Choroid plexus epithelial cell (primary cell): ENCODE results near the gene TBC1D10A.

Experiments
- DNase-seq: peaks from one replicate; pipeline ENCODE4 v3.0.0-alpha.2; 2010; ENCODE audit warnings: low read depth
- H3K4me3 ChIP-seq: 2 replicates; pipeline ENCODE4 v1.5.1; 2011; ENCODE audit warnings: low read depth, mild to moderate bottlenecking, control low read depth, low read length, moderate library complexity
- TF ChIP-seq, protein P1 (sequence below): conservative IDR thresholded peaks from 2 replicates; pipeline ENCODE4 v1.5.1; 2011; ENCODE audit warnings: low read depth, mild to moderate bottlenecking, control low read depth, inconsistent platforms, low read length, moderate library complexity

The TBC1D10A gene

DNA sequence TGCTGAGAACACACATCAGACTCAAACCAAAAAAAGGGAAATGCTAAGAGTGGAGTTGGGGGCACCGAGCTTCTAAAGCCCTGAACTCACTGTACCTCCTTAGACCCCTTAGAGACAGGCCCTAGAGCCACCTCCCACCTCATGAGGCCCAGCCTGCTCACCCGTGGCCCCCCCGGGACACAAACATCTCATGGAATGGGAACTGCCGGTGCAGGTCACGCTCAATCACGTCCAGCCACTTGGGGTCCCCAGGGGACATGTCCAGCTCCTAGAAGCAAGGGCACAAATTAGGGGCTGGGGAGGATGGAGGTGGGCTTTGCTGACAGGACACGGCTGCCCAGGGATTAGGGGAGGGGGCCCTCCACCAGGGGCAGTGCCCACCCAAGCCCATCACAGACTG is 31.2 kb downstream of the TBC1D10A start:
- H3K4me3 ChIP-seq, result no peak overlapping the region
- TF ChIP-seq, protein P1, sequence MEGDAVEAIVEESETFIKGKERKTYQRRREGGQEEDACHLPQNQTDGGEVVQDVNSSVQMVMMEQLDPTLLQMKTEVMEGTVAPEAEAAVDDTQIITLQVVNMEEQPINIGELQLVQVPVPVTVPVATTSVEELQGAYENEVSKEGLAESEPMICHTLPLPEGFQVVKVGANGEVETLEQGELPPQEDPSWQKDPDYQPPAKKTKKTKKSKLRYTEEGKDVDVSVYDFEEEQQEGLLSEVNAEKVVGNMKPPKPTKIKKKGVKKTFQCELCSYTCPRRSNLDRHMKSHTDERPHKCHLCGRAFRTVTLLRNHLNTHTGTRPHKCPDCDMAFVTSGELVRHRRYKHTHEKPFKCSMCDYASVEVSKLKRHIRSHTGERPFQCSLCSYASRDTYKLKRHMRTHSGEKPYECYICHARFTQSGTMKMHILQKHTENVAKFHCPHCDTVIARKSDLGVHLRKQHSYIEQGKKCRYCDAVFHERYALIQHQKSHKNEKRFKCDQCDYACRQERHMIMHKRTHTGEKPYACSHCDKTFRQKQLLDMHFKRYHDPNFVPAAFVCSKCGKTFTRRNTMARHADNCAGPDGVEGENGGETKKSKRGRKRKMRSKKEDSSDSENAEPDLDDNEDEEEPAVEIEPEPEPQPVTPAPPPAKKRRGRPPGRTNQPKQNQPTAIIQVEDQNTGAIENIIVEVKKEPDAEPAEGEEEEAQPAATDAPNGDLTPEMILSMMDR, result no peak
- DNase-seq, result no peak

DNA sequence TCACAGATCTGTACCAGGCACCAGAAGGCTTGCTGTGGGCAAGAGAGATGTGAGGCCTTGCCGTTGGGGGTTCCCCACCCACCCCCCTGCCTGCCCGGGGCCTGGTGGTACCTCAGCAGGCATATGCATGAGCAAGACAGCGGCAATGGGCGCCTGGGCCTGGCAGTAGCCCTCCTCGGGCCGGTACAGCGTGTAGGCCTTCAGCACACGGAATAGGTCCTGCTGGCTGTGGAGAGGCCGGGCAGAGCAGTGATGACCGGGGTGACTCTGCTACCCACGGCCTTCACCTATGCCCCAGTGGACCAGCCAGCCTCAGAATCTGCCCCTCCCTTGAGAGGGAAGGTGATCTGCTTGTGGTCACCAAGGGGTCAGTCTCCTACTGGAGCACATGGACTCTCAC is 31.9 kb downstream of the TBC1D10A start:
- DNase-seq, result no peak
- TF ChIP-seq, protein P1, result no peak
- no peak overlapping the region for H3K4me3 ChIP-seq

DNA sequence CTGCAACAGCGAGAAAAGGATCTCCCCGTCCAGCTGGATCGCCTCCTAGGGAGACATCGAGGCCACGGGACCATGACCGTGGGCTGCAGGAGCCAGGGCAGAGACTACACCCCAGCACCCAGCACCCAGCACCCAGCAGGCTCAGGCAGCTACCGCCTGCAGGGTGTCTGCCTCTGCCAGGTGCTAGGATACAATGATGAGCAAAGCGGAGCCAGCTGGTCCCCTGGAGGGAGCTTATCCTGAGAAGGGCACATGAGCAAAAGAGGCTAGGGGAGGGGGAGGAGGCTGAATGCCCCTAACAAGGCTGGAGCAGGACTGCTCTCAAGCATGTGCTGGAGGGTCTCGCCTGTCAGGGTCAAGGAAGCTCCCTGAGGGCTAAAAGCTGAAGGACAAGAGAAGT is 32.7 kb downstream of the TBC1D10A start:
- TF ChIP-seq, protein P1, result no peak
- no peak overlapping the region for H3K4me3 ChIP-seq
- DNase-seq, result no peak

DNA sequence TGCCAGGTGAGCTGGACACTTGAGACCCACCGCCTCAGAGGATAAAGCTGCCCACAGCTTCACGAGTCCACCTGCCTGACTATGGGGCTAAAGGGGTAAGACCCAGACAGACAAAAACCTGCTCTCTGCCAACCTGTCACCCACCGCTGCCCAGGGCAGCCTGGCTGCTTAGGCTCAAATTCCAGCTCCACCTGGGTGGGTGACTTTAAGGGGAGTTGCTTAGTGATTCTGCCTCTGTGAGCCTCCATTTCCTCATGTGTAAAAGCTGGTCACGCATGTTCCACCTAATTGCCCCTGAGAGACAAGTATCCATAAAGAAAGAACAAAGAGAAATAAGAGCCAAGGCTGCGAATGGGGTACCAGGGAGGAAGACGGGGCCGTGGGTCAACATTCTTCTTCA is 33.7 kb downstream of the TBC1D10A start:
- DNase-seq, result no peak
- TF ChIP-seq, protein P1, result no peak
- H3K4me3 ChIP-seq, result no peak overlapping the region

DNA sequence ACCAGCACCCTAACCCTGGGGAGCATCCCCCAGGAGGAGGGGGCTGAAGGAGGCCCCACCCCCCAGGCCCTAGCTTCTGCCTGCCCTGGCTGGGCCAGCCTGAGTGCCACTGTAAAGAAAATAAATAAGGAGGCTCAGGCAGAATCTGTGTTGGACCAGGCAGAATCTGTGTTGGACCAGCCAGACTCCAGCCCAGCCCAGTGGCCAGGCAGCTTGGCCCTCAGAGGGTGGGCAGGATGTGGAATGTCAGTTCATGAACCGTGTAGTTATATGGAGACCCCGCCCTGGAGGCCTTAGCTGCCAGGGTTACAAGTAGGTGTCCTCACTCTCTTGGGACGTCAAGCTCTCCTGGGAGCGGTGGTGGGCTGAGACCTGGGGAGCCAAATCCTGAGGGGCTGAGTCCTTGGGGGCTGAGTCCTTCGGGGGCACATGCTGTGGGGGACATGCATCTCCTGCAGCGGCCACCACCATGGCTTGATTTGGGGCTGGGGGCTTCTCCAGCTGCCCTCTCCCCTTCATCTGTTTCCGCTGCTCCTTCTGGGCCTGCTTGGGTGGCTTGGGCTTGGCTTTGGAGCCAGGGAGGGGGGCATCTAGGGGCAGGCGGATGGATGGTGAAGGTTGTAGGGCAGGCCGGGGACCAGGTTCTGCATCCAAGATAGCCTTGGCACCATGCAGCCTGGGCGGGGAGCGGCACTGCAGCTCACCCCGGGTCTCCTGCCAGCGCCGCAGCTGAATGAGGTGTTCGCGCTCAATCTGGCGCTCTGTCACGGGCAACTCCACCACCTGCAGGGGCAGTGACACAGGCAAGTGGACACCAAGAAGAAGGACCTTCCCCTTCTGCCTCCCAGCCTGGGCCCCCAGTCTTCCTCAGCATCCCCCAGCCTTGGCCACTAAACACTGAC is 34.4 kb downstream of the TBC1D10A start:
- TF ChIP-seq, protein P1, result no peak
- no peak for DNase-seq
- no peak overlapping the region for H3K4me3 ChIP-seq

DNA sequence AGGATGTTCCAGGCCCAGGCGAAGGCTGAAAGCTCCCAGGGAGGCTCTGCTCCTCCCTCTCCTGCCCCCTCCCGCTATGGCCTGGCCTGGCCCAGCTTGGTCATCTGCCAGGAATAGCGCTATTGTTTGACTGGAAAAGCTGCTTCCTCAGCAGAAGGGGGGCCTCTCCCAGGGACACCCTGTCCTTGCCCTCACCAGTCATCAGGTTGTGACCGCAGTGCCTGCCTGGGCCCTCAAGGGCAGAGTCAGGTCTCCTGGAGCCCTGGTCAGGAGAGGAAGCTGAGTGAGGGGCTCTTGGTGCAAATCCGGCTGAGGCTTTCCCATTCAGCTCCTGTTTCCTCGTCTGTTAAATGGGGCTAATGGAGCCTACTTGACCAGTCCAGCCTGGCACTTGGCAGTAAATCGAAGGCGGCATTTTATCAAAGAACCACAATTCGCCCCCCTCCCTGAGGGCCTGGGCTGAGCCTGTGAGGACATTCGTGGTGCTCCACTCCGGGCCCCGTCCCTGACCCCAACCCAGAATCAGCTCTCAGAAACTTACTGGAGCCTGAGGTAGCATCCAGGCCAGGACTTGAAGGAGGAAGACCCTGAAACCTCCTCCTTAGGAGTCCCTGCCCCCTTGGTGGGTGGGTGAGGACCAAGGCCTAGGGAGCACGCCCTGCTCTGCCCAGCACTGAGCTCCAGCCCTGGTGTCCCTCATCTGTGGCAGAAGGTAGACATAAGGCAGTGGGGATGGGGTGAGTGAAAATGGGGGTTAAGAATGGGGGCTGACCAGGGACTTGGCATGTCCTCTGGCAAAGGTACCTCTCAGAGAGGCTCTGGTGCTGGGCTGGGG is 35.5 kb downstream of the TBC1D10A start:
- no peak overlapping the region for H3K4me3 ChIP-seq
- TF ChIP-seq, protein P1, result no peak
- DNase-seq, result no peak
